Calu3 (cell line): ENCODE data around the gene RAB3C. TPM values are rescaled to one million over a fixed set of nuclear protein-coding genes. Genes with fewer than 3 reads are reported as not detected.

Experiments used
- BruUV-seq: library from RNA; stranded (reverse); fragments of 400-500 nt; replicated peaks from 2 replicates; lab custom pipeline; 2021; lab: Mats Ljungman, UMichigan
- CTCF ChIA-PET: fragments of 300-600 bp; sonication (Branson Sonifier 250); formaldehyde crosslinking; loops from one replicate; lab custom pipeline; 2022; ENCODE audit warnings: antibody characterized with exemption; lab: Charles Lee
- DNase-seq: peaks from one replicate; pipeline ENCODE4 v3.0.0; 2022
- H3K27ac Mint-ChIP-seq: one replicate; pipeline ENCODE4 v1.8.0; 2022; ENCODE audit warnings: mixed read lengths; ENCODE audit not compliant: unreplicated experiment
- H3K27me3 Mint-ChIP-seq: one replicate; pipeline ENCODE4 v1.8.0; 2022; ENCODE audit warnings: mixed read lengths; ENCODE audit not compliant: unreplicated experiment
- H3K36me3 Mint-ChIP-seq: one replicate; pipeline ENCODE4 v1.8.0; 2022; ENCODE audit warnings: mild to moderate bottlenecking, moderate library complexity, mixed read lengths; ENCODE audit not compliant: insufficient read depth, unreplicated experiment
- H3K4me1 Mint-ChIP-seq: one replicate; pipeline ENCODE4 v1.8.0; 2022; ENCODE audit warnings: mild to moderate bottlenecking, low read depth, mixed read lengths; ENCODE audit not compliant: unreplicated experiment
- H3K4me3 Mint-ChIP-seq: one replicate; pipeline ENCODE4 v1.8.0; 2022; ENCODE audit warnings: mild to moderate bottlenecking, low read depth, moderate library complexity, mixed read lengths; ENCODE audit not compliant: unreplicated experiment
- H3K9me3 Mint-ChIP-seq: one replicate; pipeline ENCODE4 v1.8.0; 2022; ENCODE audit warnings: low read depth, mixed read lengths; ENCODE audit not compliant: unreplicated experiment
- CTCF ChIP-seq: fragments of 200-600 bp; IDR thresholded peaks from one replicate; pipeline ENCODE4 v1.8.0; 2022; ENCODE audit warnings: antibody characterized with exemption; ENCODE audit not compliant: unreplicated experiment
- intact Hi-C: fragments of 100-400 bp; cut with micrococcal nuclease; formaldehyde crosslinking; loops from one replicate; pipeline ENCODE4 v1.10.0; 2022; ENCODE audit not compliant: unreplicated experiment
- total RNA-seq: library from RNA; stranded (reverse); gene quantifications from 2 replicates; pipeline ENCODE4 v1.2.3, GENCODE V29; 2022

The RAB3C gene
- total RNA-seq, 1 experiment from 2014 or later = not detected

- Mint-ChIP-seq H3K36me3 (no peaks in the 10 kb centered on the region), H3K9me3 (no peaks in the 10 kb centered on the region), H3K4me1 (no peaks in the 10 kb centered on the region), H3K27me3 (peaks cover 32% of the 10 kb centered on the region), H3K27ac (no peak overlapping the region), H3K4me3 (no peak overlapping the region)
- TF ChIP-seq CTCF = no peak
- DNase-seq = no peak
- intact Hi-C loops = no loop called here
- CTCF ChIA-PET = no interaction called here
- BruUV-seq = no TSS peak
These were observed 315.7 kb downstream of the RAB3C start for GRCh38 chr5:58898538-58898937.

GRCh38 chr5:58901271-58901670, 318.4 kb downstream of the RAB3C start:
- Mint-ChIP-seq H3K36me3 (no peaks in the 10 kb centered on the region), H3K4me3 (no peak overlapping the region), H3K4me1 (no peaks in the 10 kb centered on the region), H3K9me3 (no peaks in the 10 kb centered on the region), H3K27me3 (peaks cover 17% of the 10 kb centered on the region), H3K27ac (no peak overlapping the region)
- TF ChIP-seq CTCF = no peak
- intact Hi-C loops = no loop called here
- no TSS peak for BruUV-seq
- no peak for DNase-seq
- CTCF ChIA-PET = no interaction called here

- BruUV-seq = no TSS peak
- Mint-ChIP-seq H3K9me3 (no peaks in the 10 kb centered on the region), H3K27ac (no peak overlapping the region), H3K4me1 (no peaks in the 10 kb centered on the region), H3K4me3 (no peak overlapping the region), H3K36me3 (no peaks in the 10 kb centered on the region), H3K27me3 (peaks cover 28% of the 10 kb centered on the region)
- no peak for DNase-seq
- CTCF ChIA-PET = no interaction called here
- intact Hi-C loops = no loop called here
- no peak for TF ChIP-seq CTCF
These were observed 319.4 kb downstream of the RAB3C start for GRCh38 chr5:58902305-58902704.

GRCh38 chr5:58902765-58903164, 319.9 kb downstream of the RAB3C start:
- Mint-ChIP-seq H3K9me3 (no peaks in the 10 kb centered on the region), H3K27me3 (peaks cover 32% of the 10 kb centered on the region), H3K36me3 (no peaks in the 10 kb centered on the region), H3K4me3 (no peak overlapping the region), H3K27ac (no peak overlapping the region), H3K4me1 (no peaks in the 10 kb centered on the region)
- no peak for DNase-seq
- intact Hi-C loops = no loop called here
- CTCF ChIA-PET = no interaction called here
- no peak for TF ChIP-seq CTCF
- no TSS peak for BruUV-seq
